GM18867 (cell line): ENCODE data around the gene DAB2IP.

Experiments used
- ATAC-seq: cut with Tn5 transposase; IDR thresholded peaks from one replicate; pipeline ENCODE4 v1.9.1; 2021; ENCODE audit warnings: mild to moderate bottlenecking, moderate library complexity; ENCODE audit not compliant: unreplicated experiment

DAB2IP gene

DNA sequence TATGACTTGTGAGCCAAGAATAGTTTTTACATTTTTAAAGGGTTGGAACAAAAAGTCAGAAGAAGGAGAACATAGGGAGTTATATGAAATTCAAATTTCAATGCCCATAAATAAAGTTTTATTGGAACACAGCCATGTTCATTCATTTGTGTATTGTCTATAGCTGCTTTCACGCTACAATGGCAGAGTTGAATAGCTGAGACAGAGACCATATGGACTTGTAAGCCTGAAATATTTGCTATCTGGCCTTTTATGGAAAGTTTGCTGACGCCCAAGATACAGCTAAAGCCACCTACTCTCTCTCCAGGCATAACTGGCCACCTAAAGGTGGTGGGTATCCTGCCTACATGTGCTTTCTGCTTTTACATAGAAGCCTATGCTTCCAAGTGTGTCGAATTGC lies 10.9 kb downstream of the DAB2IP start:
- no peak for ATAC-seq

DNA sequence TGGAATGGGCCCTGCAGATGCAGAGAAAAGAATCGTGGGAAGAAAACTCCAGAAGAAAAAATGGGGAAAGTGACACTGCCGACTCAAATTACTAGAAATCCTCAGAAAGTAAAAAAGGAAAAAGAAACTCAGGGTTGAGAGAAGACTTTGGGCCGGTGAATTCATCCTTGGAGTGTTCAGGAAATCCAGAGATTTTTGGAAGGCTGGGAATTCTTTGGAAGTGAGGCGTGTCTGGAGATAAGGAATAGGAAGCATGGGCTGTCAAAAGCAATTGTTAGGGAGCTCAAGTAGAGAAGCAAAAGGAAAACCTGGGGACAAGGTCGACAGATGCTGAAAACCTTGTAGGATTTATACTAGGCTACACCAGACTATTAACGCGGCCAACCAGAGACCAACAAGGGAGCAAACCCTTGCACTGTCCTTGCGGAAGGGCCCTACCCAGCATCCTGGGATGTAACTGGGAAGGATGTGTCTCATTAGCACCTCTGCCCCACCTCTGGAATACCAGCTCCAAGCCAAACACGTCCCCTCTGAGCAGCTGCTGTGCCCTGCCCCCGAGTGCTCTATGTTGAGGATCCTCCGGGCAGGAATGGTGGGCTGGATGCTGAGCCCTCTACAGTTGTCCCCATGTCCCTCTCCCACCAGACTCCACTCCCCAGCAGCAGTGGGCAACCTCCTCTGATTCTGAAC lies 11.6 kb downstream of the DAB2IP start:
- ATAC-seq: no peak

DNA sequence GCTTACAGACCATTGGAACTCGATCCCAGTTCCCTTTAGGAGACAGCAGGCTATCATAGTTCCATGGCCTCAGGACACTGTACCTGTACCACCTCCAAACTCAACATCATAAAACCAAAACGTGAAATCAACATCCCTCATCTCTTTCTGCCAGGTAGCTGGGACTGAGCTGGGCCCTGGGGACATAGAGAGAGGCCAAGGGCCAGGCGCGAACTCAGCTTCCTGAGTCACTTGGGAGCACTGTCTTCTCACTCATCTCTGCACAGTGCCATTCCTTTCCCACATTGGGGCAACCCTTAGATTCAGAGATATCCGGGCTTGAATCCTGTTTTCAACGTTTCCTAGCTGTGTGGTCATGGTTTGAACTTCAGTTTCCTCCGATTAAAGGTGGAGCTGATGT lies 12.2 kb downstream of the DAB2IP start:
- ATAC-seq: no peak

DNA sequence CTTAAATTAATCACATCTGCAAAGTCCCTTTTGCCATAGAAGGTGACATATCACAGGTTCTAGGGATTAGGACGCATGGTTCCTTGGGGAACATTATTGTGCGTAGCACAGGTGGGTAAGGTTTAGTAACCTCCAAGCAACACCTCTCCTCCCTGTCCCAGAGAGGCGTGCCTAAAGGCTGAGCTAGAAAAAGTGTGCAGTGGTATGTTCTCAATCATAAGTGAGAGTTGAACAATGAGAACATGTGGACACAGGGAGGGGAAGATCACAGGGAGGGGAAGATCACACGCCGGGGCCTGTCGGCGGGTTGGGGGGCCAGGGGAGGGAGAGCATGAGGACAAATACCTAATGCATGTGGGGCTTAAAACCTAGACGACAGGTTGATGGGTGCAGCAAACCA lies 14.9 kb downstream of the DAB2IP start:
- ATAC-seq: no peak

DNA sequence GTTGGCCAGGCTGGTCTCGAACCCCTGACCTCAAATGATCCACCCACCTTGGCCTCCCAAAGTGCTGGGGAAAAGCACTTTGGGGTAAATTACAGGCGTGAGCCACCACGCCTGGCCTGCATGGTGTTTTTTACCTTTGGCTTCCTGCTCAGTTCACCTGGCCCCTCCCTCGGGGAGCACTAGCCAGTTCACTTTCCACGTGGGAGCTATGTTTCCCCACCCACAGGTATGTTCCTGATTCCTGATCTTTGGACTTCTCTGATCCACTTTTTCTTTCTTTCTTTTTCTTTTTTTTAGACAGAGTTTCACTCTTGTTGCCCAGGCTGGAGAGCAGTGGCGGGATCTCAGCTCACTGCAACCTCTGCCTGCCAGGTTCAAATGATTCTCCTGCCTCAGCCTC lies 15.8 kb downstream of the DAB2IP start:
- ATAC-seq: no peak

DNA sequence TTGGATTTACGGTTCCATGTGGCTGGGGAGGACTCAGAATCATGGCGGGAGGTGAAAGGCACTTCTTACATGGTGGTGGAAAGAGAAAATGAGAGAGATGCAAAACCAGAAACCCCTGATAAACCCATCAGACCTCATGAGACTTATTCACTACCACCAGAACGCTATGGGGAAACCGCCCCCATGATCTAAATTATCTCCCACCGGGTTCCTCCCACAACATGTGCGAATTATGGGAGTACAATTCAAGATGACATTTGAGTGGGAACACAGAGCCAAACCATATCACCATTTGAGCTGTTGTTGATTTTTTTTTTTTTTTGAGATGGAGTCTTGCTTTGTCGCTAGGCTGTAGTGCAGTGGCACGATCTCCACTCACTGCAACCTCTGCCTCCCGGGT lies 16.5 kb downstream of the DAB2IP start:
- ATAC-seq: no peak

DNA sequence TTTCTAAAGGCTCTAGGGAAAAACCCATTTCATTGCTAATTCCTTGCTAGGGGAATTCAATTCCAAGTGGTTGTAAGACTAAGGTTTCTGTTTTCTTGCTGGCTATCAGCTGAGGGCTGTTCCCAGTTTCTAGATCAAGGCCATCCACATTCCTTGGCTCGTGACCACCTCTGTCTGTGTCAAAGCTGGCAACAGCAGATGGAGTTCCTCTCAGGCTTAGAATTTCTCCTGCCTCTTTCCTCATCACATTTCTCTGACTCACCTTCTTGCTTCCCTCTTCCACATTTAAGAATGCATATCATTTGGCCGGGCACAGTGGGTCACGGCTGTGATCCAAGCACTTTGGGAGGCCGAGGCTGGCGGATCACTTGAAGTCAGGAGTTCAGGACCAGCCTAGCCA lies 19.0 kb downstream of the DAB2IP start:
- no peak for ATAC-seq

DNA sequence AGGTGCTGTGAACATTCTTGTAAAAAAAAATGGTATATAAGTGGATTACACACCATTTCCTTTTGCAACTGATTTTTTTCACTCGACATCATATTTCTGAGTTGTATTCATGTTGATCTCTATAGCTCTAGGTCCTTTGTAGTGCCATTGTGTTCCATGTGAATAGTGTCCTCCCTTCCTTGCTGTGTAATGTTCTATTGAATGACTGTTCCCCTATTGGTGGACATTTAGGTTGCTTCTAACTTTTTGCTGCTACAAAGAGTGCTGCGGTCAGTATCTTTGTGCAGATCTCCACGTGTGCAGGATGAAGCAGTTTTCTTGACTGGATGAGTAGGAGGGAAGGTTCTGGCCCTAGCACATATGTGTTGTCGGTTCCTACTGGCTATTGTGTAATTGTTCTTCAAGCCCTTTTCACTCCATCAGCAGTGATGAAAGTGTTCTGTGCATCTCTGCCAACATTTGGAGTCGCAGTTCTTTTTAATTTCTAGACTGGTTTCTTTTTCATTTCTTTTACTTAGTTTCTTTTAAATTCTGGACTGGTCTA lies 20.2 kb downstream of the DAB2IP start:
- no peak for ATAC-seq

DNA sequence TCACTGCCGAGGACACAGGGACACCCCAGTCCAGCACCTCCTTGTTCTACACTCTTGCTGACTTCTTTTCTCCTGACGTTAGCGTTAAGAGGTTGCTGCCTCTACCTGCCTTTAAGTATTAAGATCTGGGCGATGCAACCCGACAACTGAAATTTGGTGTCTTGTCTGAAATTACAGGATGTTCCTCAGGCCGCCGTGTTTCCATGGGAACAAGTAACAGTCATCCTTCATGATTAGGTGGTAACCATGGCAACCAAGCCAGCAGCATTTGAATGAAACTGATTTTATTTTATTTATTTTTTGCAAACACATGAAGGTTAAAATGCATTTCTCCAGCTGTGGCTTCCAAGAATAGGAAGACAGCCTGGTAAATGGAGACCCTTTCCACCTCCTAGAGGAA lies 20.8 kb downstream of the DAB2IP start:
- ATAC-seq: no peak

DNA sequence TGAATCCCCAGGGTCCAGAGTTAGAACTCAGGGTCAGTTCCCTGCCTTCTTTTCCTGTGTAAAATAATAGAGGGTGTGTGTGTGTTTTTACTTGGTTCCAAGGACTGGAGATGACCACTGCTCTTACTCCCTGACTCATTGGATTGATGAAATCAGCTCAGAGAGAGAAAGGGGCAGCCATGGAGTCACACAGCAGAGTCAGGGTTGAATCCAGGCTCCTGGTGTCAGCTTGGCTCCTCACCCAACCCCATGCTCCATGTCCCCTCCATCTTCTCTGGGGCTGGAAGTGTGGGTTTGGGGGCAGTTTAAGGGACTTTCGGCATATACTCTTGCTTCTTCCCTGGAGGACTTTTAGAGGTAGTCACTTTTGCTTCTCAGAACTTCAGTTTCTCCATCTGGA lies 21.6 kb downstream of the DAB2IP start:
- ATAC-seq: no peak

DNA sequence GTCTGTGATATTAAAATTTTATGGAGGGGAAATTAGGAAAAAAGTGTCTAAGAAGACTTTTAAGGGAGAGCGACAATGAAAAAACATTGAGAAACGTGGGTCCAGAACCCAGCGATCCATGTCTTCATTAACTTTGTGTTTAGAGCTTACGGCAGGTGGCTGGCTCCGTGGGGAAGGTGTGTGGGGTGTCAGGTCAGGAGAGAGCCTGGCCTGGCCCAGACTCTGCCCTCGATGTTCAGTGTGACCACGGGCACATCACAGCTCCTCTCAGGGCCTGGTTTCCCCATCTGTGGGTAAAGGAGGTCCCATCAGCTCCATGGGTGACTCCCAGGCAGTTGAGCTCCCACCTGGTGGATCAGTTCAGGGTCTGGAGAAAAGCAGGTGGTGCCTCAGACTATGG lies 22.1 kb downstream of the DAB2IP start:
- ATAC-seq: no peak

DNA sequence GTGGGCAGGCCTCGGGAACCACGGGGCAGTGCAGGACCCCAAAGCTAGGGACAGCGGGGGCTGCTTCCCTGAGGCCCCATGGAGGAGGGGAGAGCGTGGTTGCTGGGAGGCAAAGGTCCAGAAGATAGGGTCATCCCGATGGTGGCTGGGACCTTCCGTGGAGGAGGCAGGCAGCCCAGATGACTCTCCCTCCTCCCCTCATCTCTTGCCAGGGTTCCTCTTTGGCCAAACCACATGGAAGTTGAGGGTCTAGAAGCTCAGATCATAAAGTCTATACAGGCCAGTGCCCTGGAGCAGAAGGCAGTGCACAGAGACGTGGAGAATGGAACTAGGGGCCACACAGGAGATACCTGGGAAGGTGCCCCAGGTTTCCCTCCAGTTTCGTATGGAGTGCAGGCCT lies 22.6 kb downstream of the DAB2IP start:
- no peak for ATAC-seq

DNA sequence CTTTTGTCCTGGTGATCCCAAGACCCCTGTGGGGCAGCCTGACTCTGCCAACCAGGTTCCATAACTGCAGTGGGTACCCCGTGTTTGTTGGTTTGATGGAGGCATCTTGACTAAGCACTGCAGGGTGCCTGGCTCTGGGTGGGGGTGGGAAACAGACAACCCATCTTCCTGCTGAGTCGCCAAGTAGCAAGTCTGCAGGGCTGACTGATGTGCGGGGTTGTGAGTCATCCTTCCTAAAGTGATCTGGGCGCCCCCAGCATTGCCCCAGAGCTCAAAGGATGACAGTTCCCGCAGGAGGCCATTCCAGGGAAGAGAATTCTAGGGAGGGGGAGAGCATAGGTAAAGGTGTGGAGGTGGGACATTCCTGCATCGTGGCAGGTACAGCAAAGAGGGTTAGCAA lies 23.5 kb downstream of the DAB2IP start:
- no peak for ATAC-seq

DNA sequence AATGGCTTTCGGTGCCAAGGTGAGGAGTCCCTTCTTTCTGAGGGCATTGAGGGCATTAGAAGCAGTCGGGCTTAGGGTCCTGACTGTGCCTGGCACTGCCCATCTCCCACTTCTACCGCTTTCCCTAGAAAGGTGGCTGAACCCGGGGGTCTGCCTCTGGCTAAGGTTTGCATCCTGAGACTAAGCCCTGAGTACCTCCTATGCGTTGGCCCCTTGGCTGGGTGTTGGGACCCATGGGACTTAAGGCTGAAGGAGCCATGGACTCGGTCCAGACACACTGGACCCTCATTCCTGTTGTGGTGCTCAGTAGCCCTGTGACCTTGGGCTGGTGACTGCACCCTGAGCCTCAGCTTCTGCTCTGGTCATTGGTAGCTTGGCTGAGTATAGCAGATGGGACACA lies 23.9 kb downstream of the DAB2IP start:
- no peak for ATAC-seq

DNA sequence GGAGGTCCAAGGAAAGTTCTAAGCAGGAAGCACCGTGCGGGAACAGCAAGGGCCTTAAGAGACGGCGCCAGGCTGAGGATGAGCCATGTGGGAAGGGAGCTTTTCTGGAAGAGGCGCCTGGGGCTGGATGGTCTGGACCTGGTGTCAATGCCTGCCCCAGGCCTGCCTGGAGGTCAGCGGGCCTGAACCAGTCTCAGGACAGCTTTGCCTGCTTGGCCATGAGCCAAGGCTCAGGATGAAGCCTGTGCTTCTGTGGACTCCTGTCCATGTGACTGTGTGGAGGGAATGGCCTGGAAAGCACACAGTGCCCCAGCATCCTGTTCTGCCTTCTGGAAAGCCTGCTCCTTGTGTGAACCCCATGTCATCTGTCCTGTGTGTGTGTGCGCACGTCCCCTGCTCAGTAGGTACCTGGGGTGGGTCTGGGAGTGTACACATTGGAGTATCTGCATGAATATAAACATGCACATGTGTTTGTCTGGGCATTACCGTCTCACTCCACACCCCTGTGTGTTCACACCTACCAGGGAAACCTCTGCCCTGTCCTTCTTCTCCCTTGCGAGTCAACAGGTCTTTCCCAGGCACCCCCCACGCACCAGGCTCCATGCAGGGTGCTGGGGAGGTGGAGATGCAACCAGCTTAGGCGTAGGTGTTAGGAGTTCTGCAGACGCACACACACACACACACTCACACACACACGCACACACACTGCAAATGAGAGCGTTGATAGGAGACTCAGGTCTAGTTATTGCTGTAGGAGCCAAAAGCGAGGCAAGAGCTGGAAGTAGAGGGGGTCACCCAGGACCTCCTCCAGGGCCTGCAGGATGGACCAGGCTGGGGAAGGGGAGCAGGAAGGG lies 24.8 kb downstream of the DAB2IP start:
- no peak for ATAC-seq

DNA sequence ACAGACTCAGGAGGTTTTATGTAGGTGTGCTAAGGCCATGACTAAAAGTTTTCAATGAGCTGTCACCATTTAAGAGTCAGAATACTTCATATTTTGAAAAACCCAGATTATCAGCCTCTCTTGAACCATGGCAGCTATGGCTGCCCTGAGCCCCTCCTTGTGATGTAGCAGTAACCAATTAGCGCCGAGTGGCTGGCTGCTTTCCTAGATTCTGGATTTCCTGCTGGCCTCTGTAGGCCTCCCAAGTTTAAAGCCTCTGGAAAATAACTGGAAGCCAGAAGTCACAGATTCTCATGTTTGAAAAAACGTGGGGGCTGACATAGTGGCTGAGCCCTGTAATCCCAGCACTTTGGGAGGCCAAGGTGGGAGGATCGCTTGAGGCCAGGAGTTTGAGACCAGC lies 25.5 kb downstream of the DAB2IP start:
- ATAC-seq: no peak

DNA sequence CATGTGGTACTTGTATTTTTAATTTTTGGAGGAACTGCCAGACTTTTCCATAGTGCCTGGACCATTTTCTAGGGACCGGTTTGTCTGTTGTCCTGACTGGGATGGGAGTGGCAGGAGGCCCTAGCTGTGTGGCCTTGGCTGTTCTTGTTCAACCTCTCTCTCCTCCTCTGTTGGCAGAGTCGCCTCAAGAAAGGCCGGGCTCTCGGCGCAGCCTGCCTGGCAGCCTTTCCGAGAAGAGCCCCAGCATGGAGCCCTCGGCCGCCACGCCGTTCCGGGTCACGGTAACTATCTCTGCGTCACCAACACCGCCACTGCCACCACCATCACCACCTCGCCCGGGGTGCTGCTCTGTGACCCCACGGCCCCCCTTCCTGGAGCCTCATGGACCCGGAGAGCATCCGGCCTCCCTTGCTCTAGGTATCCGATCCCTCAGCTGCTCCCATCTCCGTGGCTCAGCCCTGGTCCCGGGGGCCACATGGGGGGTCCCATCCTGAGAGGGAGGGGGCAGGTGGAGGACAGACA lies 27.1 kb downstream of the DAB2IP start:
- ATAC-seq: no peak

DNA sequence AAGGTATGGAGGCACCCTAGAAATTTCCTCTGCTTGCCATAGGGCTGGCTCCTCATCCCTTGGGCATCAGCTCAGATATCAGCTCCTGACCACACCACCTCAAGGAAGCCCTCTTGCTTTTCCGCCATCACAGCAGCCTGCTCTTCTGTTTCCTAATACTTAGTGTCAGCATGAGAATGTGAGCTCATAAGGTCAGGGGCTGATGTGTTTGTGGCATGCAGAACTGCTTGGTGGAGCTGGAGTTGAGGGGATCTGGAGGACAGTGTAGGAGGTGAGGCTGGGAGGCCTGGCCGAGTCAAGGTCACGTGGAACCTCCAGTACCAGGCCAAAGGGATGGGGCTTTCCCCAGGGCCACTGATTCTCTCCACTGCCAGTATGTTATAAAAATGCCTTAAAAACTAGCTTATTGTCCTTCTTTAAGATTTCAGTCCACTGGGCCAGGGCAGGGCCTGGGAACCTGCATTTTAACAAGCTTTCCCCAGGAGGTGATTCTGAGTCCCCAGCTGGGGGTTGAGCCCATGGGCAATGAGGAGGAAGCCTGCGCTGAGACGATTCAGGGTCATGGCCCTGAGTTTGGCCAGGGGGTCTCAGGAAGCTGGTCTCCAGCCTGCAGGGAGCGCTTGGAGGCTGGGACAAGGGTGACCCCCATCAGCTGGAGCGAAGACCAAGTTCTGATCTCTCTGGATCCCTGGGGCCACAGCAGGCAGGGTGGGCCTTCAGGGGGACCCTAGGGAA lies 28.6 kb downstream of the DAB2IP start:
- no peak for ATAC-seq

DNA sequence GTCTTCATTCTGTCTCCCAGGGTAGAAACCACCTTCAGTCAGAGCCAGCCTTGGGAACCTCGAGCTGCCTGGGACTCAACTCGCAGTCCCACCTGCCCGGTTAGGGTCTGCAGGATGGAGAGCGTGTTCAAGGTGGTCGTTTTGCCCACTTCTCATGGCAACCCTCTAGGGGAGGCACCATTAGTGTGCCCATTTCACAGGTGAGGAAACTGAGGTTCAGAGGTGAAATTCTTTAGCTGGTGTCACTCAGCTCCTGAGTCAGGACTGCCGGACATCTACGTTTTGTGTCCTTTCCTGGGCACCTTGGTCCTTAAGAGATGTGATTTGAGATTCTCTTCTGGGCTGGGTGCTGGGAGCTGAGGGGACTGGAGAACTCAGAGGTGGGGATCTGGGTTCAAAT lies 30.0 kb downstream of the DAB2IP start:
- ATAC-seq: no peak

DNA sequence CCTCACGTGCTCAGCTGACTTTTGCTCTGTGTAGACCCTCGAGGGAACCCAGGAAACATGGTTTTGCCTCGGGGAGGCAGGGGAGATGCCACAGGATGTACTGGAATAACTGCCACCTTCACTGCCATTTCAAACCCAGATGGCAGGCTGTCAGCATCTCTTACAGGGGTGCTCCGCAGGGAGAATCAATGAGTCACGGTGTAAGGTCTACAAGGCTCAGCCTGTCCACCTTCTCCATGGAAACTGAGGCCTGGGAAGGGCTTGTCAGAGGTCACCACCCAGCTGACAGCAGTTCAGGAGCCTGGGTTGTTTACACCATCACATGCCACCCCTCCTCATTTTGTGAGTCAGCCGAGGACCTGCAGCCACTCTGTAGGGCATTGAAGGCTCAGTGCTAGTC lies 30.8 kb downstream of the DAB2IP start:
- no peak for ATAC-seq

DNA sequence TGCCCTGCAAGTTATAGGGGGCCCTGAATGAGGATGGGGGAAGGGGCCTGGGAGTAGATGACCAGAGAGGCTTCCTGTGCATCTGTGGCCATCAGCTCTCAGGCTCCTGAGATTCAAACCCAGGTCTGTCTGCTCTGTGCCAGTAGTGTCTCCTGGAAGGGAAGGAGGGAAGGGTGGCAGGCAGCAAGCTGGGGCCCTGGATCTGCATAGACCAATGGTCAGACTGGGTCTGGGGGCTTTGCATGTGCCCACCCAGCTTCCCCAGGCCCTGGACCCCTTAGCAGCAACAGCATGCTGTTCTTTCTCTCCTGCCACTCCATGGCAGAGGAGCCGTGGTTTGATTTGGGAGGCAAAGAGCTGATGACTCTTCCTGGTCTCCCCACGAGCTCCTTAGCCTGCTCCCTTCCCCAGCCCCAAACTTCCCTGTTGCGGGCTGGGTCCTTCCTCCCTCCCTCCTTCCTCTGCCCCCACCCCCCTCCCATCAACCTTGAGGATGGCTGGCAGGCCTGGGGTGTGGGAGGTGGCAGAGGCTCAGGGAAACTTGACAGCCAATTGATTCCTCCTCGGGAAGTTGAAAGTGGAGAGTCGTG lies 31.6 kb downstream of the DAB2IP start:
- no peak for ATAC-seq
